Measurements from ENCODE around the gene OR2T6. TPM values are rescaled to one million over a fixed set of nuclear protein-coding genes. Genes with fewer than 3 reads are reported as not detected.

OR2T6 gene, protein sequence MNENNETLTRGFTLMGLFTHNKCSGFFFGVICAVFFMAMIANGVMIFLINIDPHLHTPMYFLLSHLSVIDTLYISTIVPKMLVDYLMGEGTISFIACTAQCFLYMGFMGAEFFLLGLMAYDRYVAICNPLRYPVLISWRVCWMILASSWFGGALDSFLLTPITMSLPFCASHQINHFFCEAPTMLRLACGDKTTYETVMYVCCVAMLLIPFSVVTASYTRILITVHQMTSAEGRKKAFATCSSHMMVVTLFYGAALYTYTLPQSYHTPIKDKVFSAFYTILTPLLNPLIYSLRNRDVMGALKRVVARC
- not detected in 2 replicates for total RNA-seq

DNA sequence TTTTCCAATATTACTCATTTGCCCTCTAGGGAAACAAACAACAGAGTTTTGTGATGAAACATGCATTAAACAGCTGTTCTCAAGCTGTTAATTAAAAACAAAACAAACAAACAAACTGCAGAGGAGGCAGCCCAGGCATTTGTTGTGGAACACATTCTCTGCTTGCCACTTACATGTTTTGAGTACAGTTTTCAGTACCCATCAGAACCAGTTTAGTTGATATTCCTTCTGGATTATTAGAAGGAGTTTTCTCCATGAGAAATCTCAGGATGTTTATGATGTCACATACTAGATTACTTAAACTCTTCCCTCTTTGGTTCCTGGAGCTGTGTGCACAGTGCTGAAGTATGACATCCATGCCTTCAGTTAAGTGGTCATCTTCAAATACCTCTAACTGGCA lies at the start of gene OR2T6:
Gene OR2T6 (plus strand): TSS at position 301 of the 400 bp plus-strand sequence. CDS start 11,863 bp downstream, outside the sequence.
- no peaks in the 10 kb centered on the region for H3K27me3 Mint-ChIP-seq (ENCODE audit: low read depth)

DNA sequence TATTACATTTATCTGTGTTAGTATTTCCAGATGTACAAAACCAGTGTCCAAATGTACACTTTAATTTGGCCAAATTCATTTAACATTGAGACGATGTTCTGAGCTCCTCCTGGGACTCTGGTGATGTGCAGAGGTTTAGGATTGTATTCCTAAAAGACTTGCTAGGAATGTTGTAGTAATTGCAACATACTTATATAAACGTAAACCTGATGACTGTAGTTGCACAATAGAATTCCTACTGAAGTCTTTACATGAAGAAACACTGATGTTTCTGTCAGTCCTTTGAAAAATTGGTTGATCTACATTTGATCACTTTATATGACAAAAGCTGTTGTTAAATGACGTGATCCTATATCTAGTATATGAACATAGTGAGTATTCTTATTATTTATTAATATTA lies 32.1 kb upstream of the OR2T6 start:
- Mint-ChIP-seq H3K27me3 (ENCODE audit: low read depth) (no peaks in the 10 kb centered on the region), H3K4me1 (ENCODE audit: low read depth) (no peaks in the 10 kb centered on the region), H3K9me3 (no peaks in the 10 kb centered on the region), H3K36me3 (ENCODE audit: low read depth) (no peaks in the 10 kb centered on the region), H3K27ac (no peak overlapping the region), H3K4me3 (ENCODE audit: low read depth) (no peak overlapping the region)
- intact Hi-C loops (cut with micrococcal nuclease) = no loop called here
- DNase-seq (ENCODE audit: low spot score) = no peak

More for the DNA sequence above, at the start of gene OR2T6:
- no peaks in the 10 kb centered on the region for H3K4me1 Mint-ChIP-seq (ENCODE audit: low read depth)
- H3K4me3 Mint-ChIP-seq (ENCODE audit: low read depth) = no peak within 1 kb of the TSS
- no peaks in the 10 kb centered on the region for H3K9me3 Mint-ChIP-seq
- H3K36me3 Mint-ChIP-seq (ENCODE audit: low read depth) = no peaks in the 10 kb centered on the region
- intact Hi-C loops (cut with micrococcal nuclease) = loop anchor here (10.0 kb wide), 1 partner anchor 61 kb away; no protein-coding TSS in a partner anchor
- no peak for DNase-seq (ENCODE audit: low spot score)
- H3K27ac Mint-ChIP-seq = no peak within 1 kb of the TSS

DNA sequence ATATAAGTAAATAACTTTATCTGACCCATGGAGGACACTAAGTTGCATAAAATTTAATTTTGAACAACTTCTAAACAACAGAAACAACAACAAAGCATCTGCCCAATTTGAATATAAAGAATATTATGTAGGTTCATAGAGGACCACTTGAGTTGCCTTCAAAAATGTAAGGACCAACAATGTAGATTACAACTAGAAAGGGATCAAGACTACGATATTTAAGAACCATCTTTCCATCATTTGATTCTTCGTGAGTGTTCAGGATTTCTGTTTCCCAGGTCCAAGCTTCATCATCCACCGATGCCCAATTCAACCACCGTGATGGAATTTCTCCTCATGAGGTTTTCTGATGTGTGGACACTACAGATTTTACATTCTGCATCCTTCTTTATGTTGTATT lies 27.1 kb upstream of the OR2T6 start, which contains the start of gene OR14C36:
Gene OR14C36 (plus strand): TSS at position 301 of the 400 bp plus-strand sequence. CDS start 0 bp downstream, at position 301.
- no peaks in the 10 kb centered on the region for H3K36me3 Mint-ChIP-seq (ENCODE audit: low read depth)

DNA sequence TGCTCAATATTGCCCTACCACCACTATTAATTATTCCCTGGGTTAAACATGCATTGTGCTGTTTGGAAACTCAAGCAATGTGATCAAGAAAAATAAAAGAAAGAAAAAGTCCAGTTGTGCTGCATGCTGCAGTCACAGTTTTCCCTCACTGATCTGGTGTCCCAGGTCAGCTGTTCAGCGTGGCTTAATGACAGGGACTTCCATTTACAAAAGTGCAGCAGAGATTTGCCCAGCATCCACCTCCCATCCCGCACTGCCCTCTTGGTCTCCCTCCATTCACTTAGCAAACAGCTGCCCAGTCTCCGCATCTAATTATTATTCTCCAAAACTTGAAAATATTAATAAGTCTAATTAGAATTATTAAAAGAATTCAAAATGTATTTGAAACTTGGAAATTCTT lies 16.1 kb upstream of the OR2T6 start:
- no peaks in the 10 kb centered on the region for H3K36me3 Mint-ChIP-seq (ENCODE audit: low read depth)
- H3K27me3 Mint-ChIP-seq (ENCODE audit: low read depth) = no peaks in the 10 kb centered on the region
- DNase-seq (ENCODE audit: low spot score) = no peak
- no peaks in the 10 kb centered on the region for H3K9me3 Mint-ChIP-seq
- H3K4me1 Mint-ChIP-seq (ENCODE audit: low read depth) = no peaks in the 10 kb centered on the region
- H3K27ac Mint-ChIP-seq = no peak overlapping the region
- no peak overlapping the region for H3K4me3 Mint-ChIP-seq (ENCODE audit: low read depth)
- intact Hi-C loops (cut with micrococcal nuclease) = no loop called here

More for the DNA sequence above, 27.1 kb upstream of the OR2T6 start, which contains the start of gene OR14C36:
- H3K9me3 Mint-ChIP-seq = no peaks in the 10 kb centered on the region
- no peaks in the 10 kb centered on the region for H3K27me3 Mint-ChIP-seq (ENCODE audit: low read depth)
- no peak within 1 kb of the TSS for H3K27ac Mint-ChIP-seq
- no peak within 1 kb of the TSS for H3K4me3 Mint-ChIP-seq (ENCODE audit: low read depth)
- no peaks in the 10 kb centered on the region for H3K4me1 Mint-ChIP-seq (ENCODE audit: low read depth)
- intact Hi-C loops (cut with micrococcal nuclease) = no loop called here
- DNase-seq (ENCODE audit: low spot score) = no peak

DNA sequence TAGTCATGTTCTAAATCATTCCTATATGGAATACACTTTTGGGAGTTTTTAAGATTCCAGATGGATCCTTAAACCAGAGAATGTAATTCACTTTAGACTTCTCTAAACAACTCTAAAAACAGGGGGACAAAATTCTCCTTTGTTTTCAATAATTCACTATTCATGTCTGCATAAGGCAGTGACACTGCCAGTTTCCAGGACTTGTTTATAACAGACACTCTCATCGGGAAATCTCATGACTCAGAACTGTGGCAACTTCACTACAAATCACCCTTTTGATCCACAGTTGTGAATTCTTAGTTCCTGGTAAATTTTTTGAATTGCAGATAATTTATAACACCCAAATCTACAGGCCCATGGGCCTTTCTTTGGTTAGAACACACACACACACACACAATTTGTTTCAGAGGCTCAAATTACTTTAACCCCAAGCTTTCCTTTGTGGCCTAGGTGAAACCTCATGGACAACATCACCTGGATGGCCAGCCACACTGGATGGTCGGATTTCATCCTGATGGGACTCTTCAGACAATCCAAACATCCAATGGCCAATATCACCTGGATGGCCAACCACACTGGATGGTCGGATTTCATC lies 14.3 kb upstream of the OR2T6 start, which contains the start of gene OR2T4:
Gene OR2T4 (plus strand): TSS at position 545 of the 595 bp plus-strand sequence. CDS start 0 bp downstream, at position 545.
- no peak within 1 kb of the TSS for H3K4me3 Mint-ChIP-seq (ENCODE audit: low read depth)
- intact Hi-C loops (cut with micrococcal nuclease) = no loop called here
- no peaks in the 10 kb centered on the region for H3K27me3 Mint-ChIP-seq (ENCODE audit: low read depth)
- no peaks in the 10 kb centered on the region for H3K9me3 Mint-ChIP-seq
- H3K36me3 Mint-ChIP-seq (ENCODE audit: low read depth) = no peaks in the 10 kb centered on the region
- H3K4me1 Mint-ChIP-seq (ENCODE audit: low read depth) = no peaks in the 10 kb centered on the region
- DNase-seq (ENCODE audit: low spot score) = no peak
- H3K27ac Mint-ChIP-seq = no peak within 1 kb of the TSS

DNA sequence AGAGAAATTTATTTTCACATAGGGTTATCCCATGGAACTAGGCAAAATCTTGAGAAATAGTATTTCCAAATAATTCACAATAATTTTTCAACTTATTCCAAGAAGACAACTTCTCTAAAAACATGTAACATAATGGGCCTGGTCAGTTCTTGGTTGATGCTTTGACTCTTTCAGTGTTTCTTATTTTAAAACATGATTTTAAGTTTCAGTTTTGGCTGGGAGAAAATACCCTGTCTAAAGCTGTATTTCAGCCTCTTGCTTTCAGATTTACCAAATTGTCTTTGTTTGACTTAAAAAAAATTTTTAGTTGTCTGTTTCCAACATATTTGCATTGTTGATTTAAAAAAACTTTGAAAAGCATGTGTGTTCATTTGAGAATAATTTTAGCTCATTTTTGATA lies 8.9 kb upstream of the OR2T6 start:
- H3K4me3 Mint-ChIP-seq (ENCODE audit: low read depth) = no peak overlapping the region
- no peaks in the 10 kb centered on the region for H3K36me3 Mint-ChIP-seq (ENCODE audit: low read depth)
- no peaks in the 10 kb centered on the region for H3K9me3 Mint-ChIP-seq
- H3K27me3 Mint-ChIP-seq (ENCODE audit: low read depth) = no peaks in the 10 kb centered on the region
- no peak for DNase-seq (ENCODE audit: low spot score)
- no peak overlapping the region for H3K27ac Mint-ChIP-seq
- intact Hi-C loops (cut with micrococcal nuclease) = no loop called here
- no peaks in the 10 kb centered on the region for H3K4me1 Mint-ChIP-seq (ENCODE audit: low read depth)

DNA sequence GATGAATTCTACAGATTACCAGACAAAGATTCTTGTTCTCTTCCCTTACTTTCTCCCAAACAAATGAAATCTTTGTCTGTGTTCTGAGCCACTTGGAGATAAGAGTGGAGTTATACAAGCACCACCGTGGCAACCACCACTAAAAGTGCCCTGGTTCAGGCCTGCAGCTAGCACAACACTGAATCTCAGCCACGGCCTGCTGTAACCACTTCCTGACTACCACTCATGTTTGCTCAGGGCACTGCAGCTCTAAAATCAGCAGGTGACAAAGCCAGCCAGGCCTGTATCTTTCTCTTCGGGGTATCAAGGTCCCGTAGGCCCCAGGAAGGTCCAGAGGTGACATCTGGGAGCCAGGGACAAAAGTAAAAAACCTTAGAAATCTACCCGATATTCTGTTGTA lies 3.2 kb upstream of the OR2T6 start:
- H3K36me3 Mint-ChIP-seq (ENCODE audit: low read depth) = no peaks in the 10 kb centered on the region
- no peaks in the 10 kb centered on the region for H3K9me3 Mint-ChIP-seq
- H3K27me3 Mint-ChIP-seq (ENCODE audit: low read depth) = no peaks in the 10 kb centered on the region
- H3K4me3 Mint-ChIP-seq (ENCODE audit: low read depth) = no peak overlapping the region
- no peak overlapping the region for H3K27ac Mint-ChIP-seq
- DNase-seq (ENCODE audit: low spot score) = no peak
- intact Hi-C loops (cut with micrococcal nuclease) = loop anchor here (10.0 kb wide), 1 partner anchor 58 kb away; no protein-coding TSS in a partner anchor
- no peaks in the 10 kb centered on the region for H3K4me1 Mint-ChIP-seq (ENCODE audit: low read depth)

DNA sequence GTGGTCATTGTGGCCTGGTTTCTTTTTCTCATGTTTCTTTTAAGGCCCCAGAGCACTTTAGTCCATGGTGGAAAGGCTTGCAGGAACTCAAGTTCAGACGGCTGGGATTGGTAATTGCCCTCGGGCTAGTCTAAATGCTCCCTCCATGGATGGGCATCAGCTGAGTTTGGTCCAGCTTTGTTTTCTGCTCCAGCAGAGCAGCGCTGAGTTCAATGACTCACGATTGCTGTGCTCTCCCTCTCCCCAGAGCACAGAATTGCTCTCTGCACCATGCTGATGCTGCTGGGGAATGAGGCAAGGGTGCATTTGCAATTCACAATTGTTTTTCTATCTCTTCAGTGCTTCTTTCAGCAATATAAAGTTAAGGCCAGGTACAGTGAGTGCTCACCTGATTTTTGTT lies 1.8 kb upstream of the OR2T6 start:
- intact Hi-C loops (cut with micrococcal nuclease) = loop anchor here (10.0 kb wide), 1 partner anchor 59 kb away; no protein-coding TSS in a partner anchor
- no peaks in the 10 kb centered on the region for H3K27me3 Mint-ChIP-seq (ENCODE audit: low read depth)
- H3K27ac Mint-ChIP-seq = no peak overlapping the region
- no peak overlapping the region for H3K4me3 Mint-ChIP-seq (ENCODE audit: low read depth)
- H3K4me1 Mint-ChIP-seq (ENCODE audit: low read depth) = no peaks in the 10 kb centered on the region
- H3K9me3 Mint-ChIP-seq = no peaks in the 10 kb centered on the region
- DNase-seq (ENCODE audit: low spot score) = no peak
- no peaks in the 10 kb centered on the region for H3K36me3 Mint-ChIP-seq (ENCODE audit: low read depth)

DNA sequence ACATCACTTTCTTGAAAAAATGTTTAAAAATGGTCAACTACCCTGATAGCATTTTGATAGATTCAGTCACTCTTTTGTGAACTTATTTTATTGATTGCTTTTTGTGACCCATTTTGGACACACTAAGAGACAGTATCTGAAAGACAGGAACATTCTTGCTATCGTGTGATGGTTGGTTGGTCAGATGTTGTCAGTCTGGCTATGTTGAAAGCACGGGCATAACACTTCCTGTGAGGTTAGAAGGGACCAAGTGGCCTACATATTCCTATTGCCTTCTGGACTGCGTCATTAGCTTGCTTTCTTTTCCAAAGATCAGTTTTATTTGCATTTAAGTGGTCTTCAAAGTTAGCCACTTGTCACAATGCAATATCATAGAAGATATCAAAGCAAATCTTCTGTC lies 1.4 kb downstream of the OR2T6 start:
- H3K27ac Mint-ChIP-seq = no peak overlapping the region
- no peaks in the 10 kb centered on the region for H3K36me3 Mint-ChIP-seq (ENCODE audit: low read depth)
- no peaks in the 10 kb centered on the region for H3K4me1 Mint-ChIP-seq (ENCODE audit: low read depth)

DNA sequence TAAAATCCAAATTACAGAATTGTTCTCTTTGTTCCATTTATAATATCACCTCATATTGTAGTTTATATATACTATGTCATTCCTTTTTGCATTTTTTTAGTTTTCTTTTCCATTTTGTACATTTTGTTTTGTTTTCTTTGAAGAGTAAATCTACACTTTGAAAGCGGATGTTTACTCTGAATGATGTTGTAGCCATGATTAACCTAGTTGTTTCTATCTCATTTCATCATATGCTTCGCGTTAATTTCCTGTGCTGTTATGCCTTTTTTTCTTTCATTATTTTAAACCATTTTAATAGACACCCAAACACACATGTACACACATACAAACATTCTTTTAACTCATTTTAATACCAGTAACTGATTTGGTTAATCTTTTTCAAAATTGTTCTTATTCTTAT lies 5.3 kb downstream of the OR2T6 start:
- H3K36me3 Mint-ChIP-seq (ENCODE audit: low read depth) = no peaks in the 10 kb centered on the region
- H3K9me3 Mint-ChIP-seq = no peaks in the 10 kb centered on the region
- H3K4me3 Mint-ChIP-seq (ENCODE audit: low read depth) = no peak overlapping the region
- no peak overlapping the region for H3K27ac Mint-ChIP-seq
- no peak for DNase-seq (ENCODE audit: low spot score)
- H3K27me3 Mint-ChIP-seq (ENCODE audit: low read depth) = no peaks in the 10 kb centered on the region
- intact Hi-C loops (cut with micrococcal nuclease) = no loop called here
- H3K4me1 Mint-ChIP-seq (ENCODE audit: low read depth) = no peaks in the 10 kb centered on the region

More for the DNA sequence above, 1.4 kb downstream of the OR2T6 start:
- H3K27me3 Mint-ChIP-seq (ENCODE audit: low read depth) = no peaks in the 10 kb centered on the region
- H3K4me3 Mint-ChIP-seq (ENCODE audit: low read depth) = no peak overlapping the region
- no peak for DNase-seq (ENCODE audit: low spot score)
- H3K9me3 Mint-ChIP-seq = no peaks in the 10 kb centered on the region
- intact Hi-C loops (cut with micrococcal nuclease) = loop anchor here (10.0 kb wide), 1 partner anchor 62 kb away; no protein-coding TSS in a partner anchor

DNA sequence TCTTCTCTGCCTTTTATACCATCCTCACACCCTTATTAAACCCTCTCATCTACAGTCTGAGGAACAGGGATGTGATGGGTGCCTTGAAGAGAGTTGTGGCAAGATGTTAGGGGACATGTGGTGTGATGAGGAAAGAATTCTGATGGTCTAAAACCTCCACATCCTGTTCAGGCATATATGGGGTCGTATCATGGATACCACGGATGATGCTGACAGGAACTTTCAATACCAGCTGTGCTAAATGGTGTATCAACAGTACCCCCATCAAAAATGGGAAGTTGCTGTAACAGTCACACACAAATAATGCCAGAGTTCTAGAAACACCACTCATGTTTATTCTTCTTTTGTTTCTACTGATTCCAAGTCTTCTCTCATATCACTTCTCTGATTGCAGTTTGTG lies 12.9 kb downstream of the OR2T6 start:
- Mint-ChIP-seq H3K4me1 (ENCODE audit: low read depth) (no peaks in the 10 kb centered on the region), H3K4me3 (ENCODE audit: low read depth) (no peak overlapping the region)
- intact Hi-C loops (cut with micrococcal nuclease) = no loop called here

DNA sequence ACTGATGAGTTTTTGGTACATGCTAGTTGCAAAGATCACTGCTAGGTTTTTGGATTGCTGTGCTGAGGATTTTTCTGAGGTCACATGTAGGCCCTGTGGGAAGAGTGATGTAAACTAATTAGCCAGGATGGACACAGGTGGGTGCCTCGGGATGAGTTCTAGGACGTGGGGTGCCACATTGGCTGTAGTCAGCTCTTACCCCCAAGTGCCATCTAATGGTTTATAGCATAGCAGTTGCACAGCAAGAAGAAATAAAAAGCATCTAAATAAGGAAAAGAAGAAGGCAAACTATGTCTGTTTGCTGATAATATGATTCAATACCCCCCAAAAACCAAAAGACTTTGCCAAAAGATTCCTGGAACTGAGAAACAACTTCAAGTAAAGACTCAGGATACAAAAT lies 17.5 kb downstream of the OR2T6 start:
- H3K4me1 Mint-ChIP-seq (ENCODE audit: low read depth) = no peaks in the 10 kb centered on the region

More for the DNA sequence above, 12.9 kb downstream of the OR2T6 start:
- DNase-seq (ENCODE audit: low spot score) = no peak
- Mint-ChIP-seq H3K27ac (no peak overlapping the region), H3K9me3 (no peaks in the 10 kb centered on the region), H3K27me3 (ENCODE audit: low read depth) (no peaks in the 10 kb centered on the region), H3K36me3 (ENCODE audit: low read depth) (no peaks in the 10 kb centered on the region)

DNA sequence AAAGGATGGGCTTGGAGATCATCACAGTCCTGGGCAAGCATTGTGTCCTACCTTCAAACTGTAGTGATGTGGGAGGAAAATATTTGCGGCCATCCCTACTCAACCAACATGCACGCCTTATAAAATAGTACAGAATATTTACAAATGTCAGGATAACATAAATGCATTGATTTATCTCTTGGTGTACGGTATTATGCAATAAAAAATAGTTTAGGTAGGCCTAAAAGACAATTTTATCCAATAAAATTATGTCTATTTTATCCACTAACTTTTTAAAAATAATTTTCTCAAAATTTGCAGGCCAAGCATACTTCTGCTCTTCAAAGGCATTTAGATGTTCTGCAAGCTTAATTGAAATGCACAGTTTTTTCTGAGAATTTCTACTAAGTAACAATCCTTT lies 27.2 kb downstream of the OR2T6 start, which contains the start of gene OR2T1:
Gene OR2T1 (plus strand): TSS at position 301 of the 400 bp plus-strand sequence. CDS start 3,100 bp downstream, outside the sequence.
- no peak within 1 kb of the TSS for H3K4me3 Mint-ChIP-seq (ENCODE audit: low read depth)
- DNase-seq (ENCODE audit: low spot score) = no peak
- intact Hi-C loops (cut with micrococcal nuclease) = no loop called here
- peaks cover 5% of the 10 kb centered on the region for H3K9me3 Mint-ChIP-seq
- H3K36me3 Mint-ChIP-seq (ENCODE audit: low read depth) = no peaks in the 10 kb centered on the region
- H3K4me1 Mint-ChIP-seq (ENCODE audit: low read depth) = peaks cover 2% of the 10 kb centered on the region
- no peaks in the 10 kb centered on the region for H3K27me3 Mint-ChIP-seq (ENCODE audit: low read depth)
- H3K27ac Mint-ChIP-seq = no peak within 1 kb of the TSS

More for the DNA sequence above, 17.5 kb downstream of the OR2T6 start:
- no peak overlapping the region for H3K27ac Mint-ChIP-seq
- H3K9me3 Mint-ChIP-seq = no peaks in the 10 kb centered on the region
- H3K4me3 Mint-ChIP-seq (ENCODE audit: low read depth) = no peak overlapping the region
- H3K27me3 Mint-ChIP-seq (ENCODE audit: low read depth) = no peaks in the 10 kb centered on the region
- no peaks in the 10 kb centered on the region for H3K36me3 Mint-ChIP-seq (ENCODE audit: low read depth)
- intact Hi-C loops (cut with micrococcal nuclease) = no loop called here
- no peak for DNase-seq (ENCODE audit: low spot score)
